CD14-positive monocyte (primary cell): ENCODE results near the gene ACSM5. TPM values are rescaled to one million over a fixed set of nuclear protein-coding genes. Genes with fewer than 3 reads are reported as not detected.

Experiments used
- DNase-seq, 3 donors: peaks; one replicate each; pipeline ENCODE4 v3.0.0-alpha.2; 2011 to 2022
- H2AFZ ChIP-seq: 2 replicates; pipeline ENCODE4 v1.6.0; 2012; ENCODE audit warnings: mild to moderate bottlenecking, low read depth, low read length, inconsistent platforms; ENCODE audit not compliant: insufficient read depth, poor library complexity, severe bottlenecking
- H3K27ac ChIP-seq, 2 donors: 1 replicate in 1 of 2; 2 replicates in 1 of 2; pipeline ENCODE4 v1.5.1; 2012 to 2013; ENCODE audit warnings: low read length in 2 of 2, control low read depth in 1 of 2, inconsistent platforms in 1 of 2, low read depth in 1 of 2, mild to moderate bottlenecking in 1 of 2
- H3K27me3 ChIP-seq, 2 donors: one replicate each; pipeline versions ENCODE4 v1.6.0 to v1.6.1; 2011 to 2013; ENCODE audit warnings: low read length in 2 of 2; ENCODE audit not compliant: control insufficient read depth in 2 of 2, insufficient read depth in 2 of 2
- H3K36me3 ChIP-seq, 2 donors: replicated peaks in 1 of 2; 1 replicate in 1 of 2; 2 replicates in 1 of 2; pipeline versions ENCODE4 v1.5.1 to v1.6.1; 2012 to 2013; ENCODE audit warnings: low read length in 2 of 2, control low read depth in 1 of 2, inconsistent platforms in 1 of 2, mild to moderate bottlenecking in 1 of 2; ENCODE audit not compliant: insufficient read depth in 2 of 2, control insufficient read depth in 1 of 2
- H3K4me1 ChIP-seq, 2 donors: 1 replicate in 1 of 2; 2 replicates in 1 of 2; pipeline versions ENCODE4 v1.5.1 to v1.6.1; 2012 to 2013; ENCODE audit warnings: low read length in 2 of 2, control low read depth in 1 of 2, inconsistent platforms in 1 of 2, mild to moderate bottlenecking in 1 of 2, moderate library complexity in 1 of 2; ENCODE audit not compliant: insufficient read depth in 2 of 2, control insufficient read depth in 1 of 2
- H3K4me2 ChIP-seq: replicated peaks from 2 replicates; pipeline ENCODE3; 2012; ENCODE audit warnings: low read length, moderate library complexity, mild to moderate bottlenecking; ENCODE audit not compliant: poor library complexity, severe bottlenecking; ENCODE audit errors: extremely low read depth
- H3K4me3 ChIP-seq, 3 experiments: fragments of 200-600 bp in 1 of 3; sonication (generic) in 1 of 3; replicated peaks in 1 of 3; 1 replicate in 2 of 3; 2 replicates in 1 of 3; pipeline ENCODE4 v1.5.1; 2011 to 2013; ENCODE audit warnings: low read length in 3 of 3, mild to moderate bottlenecking in 3 of 3, control low read depth in 2 of 3, low read depth in 2 of 3, inconsistent platforms in 1 of 3, moderate library complexity in 1 of 3
- H3K79me2 ChIP-seq: 2 replicates; pipeline ENCODE4 v1.6.0; 2012; ENCODE audit warnings: mild to moderate bottlenecking, control low read depth, inconsistent platforms, low read length, moderate library complexity; ENCODE audit not compliant: insufficient read depth
- H3K9ac ChIP-seq: 2 replicates; pipeline ENCODE4 v1.6.0; 2017; ENCODE audit warnings: low read length, mild to moderate bottlenecking; ENCODE audit not compliant: insufficient read depth, poor library complexity, severe bottlenecking
- H3K9me3 ChIP-seq, 2 donors: replicated peaks in 1 of 2; 1 replicate in 1 of 2; 2 replicates in 1 of 2; pipeline versions ENCODE4 v1.5.1 to v1.6.1; 2012 to 2013; ENCODE audit warnings: low read length in 2 of 2, control low read depth in 1 of 2; ENCODE audit not compliant: control insufficient read depth in 1 of 2, insufficient read depth in 1 of 2
- H4K20me1 ChIP-seq: 2 replicates; pipeline ENCODE4 v1.6.0; 2012; ENCODE audit warnings: mild to moderate bottlenecking, low read length, control low read depth, moderate library complexity; ENCODE audit not compliant: insufficient read depth
- H3K27ac Mint-ChIP-seq, 7 donors: one replicate each; pipeline ENCODE4 v1.8.0; 2020; ENCODE audit warnings: mild to moderate bottlenecking in 7 of 7, mixed read lengths in 7 of 7, moderate library complexity in 6 of 7, inconsistent platforms in 2 of 7
- H3K27me3 Mint-ChIP-seq, 3 donors: one replicate each; pipeline ENCODE4 v1.8.0; 2021 to 2022; ENCODE audit warnings: low read depth in 3 of 3, mild to moderate bottlenecking in 3 of 3, mixed read lengths in 3 of 3, moderate library complexity in 3 of 3, inconsistent platforms in 1 of 3
- H3K36me3 Mint-ChIP-seq, 2 donors: one replicate each; pipeline ENCODE4 v1.8.0; 2020; ENCODE audit warnings: mixed read lengths in 2 of 2, inconsistent platforms in 1 of 2, mild to moderate bottlenecking in 1 of 2
- H3K4me1 Mint-ChIP-seq: one replicate; pipeline ENCODE4 v1.8.0; 2020; ENCODE audit warnings: mild to moderate bottlenecking, mixed read lengths
- H3K4me3 Mint-ChIP-seq, 2 donors: one replicate each; pipeline ENCODE4 v1.8.0; 2020; ENCODE audit warnings: mild to moderate bottlenecking in 2 of 2, mixed read lengths in 2 of 2, moderate library complexity in 1 of 2
- H3K9me3 Mint-ChIP-seq, 7 donors: one replicate each; pipeline ENCODE4 v1.8.0; 2020 to 2022; ENCODE audit warnings: mixed read lengths in 7 of 7, mild to moderate bottlenecking in 6 of 7, moderate library complexity in 6 of 7, inconsistent platforms in 2 of 7
- CTCF ChIP-seq: fragments of 200-600 bp; IDR thresholded peaks from one replicate; pipeline ENCODE4 v1.8.0; 2022; ENCODE audit warnings: antibody characterized with exemption, mild to moderate bottlenecking
- WGBS: methylation state at CpG from one replicate; pipeline ENCODE4 v1.1.5; 2013; ENCODE audit warnings: missing lambda C conversion rate; ENCODE audit not compliant: insufficient coverage; 5-methylcytosine and 5-hydroxymethylcytosine counted together
- intact Hi-C, 2 donors: fragments of 100-400 bp; cut with micrococcal nuclease; formaldehyde crosslinking; loops; one replicate each; pipeline versions ENCODE4 v1.15.0 to v1.15.1; 2023
- polyA plus RNA-seq, 3 donors: library from polyadenylated mRNA; depleted of rRNA in 1 of 3; unstranded in 2 of 3; stranded (reverse) in 1 of 3; fragments of 300-500 nt in 2 of 3; fragments of >200 nt in 1 of 3; fragmentation: Illumina TruSeq in 2 of 3; gene quantifications; 1 replicate in 2 of 3; 2 replicates in 1 of 3; pipeline ENCODE4 v1.2.3, GENCODE V29; 2012 to 2021

Gene ACSM5
- polyA plus RNA-seq, 3 donors = 0.05 to 0.33 (median 0.24) TPM

- Mint-ChIP-seq H3K4me1 (no peaks in the 10 kb centered on the region), H3K4me3 (no peak overlapping the region), H3K36me3 (no peaks in the 10 kb centered on the region), H3K9me3 (no peaks in the 10 kb centered on the region), H3K27ac (no peak overlapping the region), H3K27me3 (peaks cover 7 to 24% (median 8%) of the 10 kb centered on the region in 3 donors)
- intact Hi-C loops = loop anchor here (10.0 kb wide), 1 partner anchor 478 kb away; no protein-coding TSS in a partner anchor
- WGBS = 83% methylated on average over 1 of the region's 7 CpGs
- H3K4me3 ChIP-seq = no peak overlapping the region
- no peak overlapping the region for H3K27ac ChIP-seq
- DNase-seq = no peak
- H3K27me3 ChIP-seq = no peaks in the 10 kb centered on the region
- H3K9me3 ChIP-seq = no peaks in the 10 kb centered on the region
- H3K36me3 ChIP-seq = no peaks in the 10 kb centered on the region
- no peak overlapping the region for H3K9ac ChIP-seq
- H3K4me2 ChIP-seq = no peak overlapping the region
- H4K20me1 ChIP-seq = no peaks in the 10 kb centered on the region
- H3K79me2 ChIP-seq = no peaks in the 10 kb centered on the region
- H2AFZ ChIP-seq = no peak overlapping the region
- TF ChIP-seq CTCF = no peak
- H3K4me1 ChIP-seq = no peaks in the 10 kb centered on the region
These were observed 27.0 kb upstream of the ACSM5 start for GRCh38 chr16:20382202-20382948.

- H3K27ac Mint-ChIP-seq = no peak overlapping the region
- Histone ChIP-seq H3K27ac (no peak overlapping the region), H3K4me3 (no peak overlapping the region), H3K9ac (no peak overlapping the region), H3K27me3 (no peaks in the 10 kb centered on the region), H3K79me2 (no peaks in the 10 kb centered on the region), H4K20me1 (no peaks in the 10 kb centered on the region), H3K9me3 (no peaks in the 10 kb centered on the region), H2AFZ (no peak overlapping the region), H3K4me1 (no peaks in the 10 kb centered on the region), H3K36me3 (no peaks in the 10 kb centered on the region), H3K4me2 (no peak overlapping the region)
- peak; percentile 82 for TF ChIP-seq CTCF
- H3K4me3 Mint-ChIP-seq = no peak overlapping the region
- no peaks in the 10 kb centered on the region for H3K9me3 Mint-ChIP-seq
- no peaks in the 10 kb centered on the region for H3K4me1 Mint-ChIP-seq
- no peaks in the 10 kb centered on the region for H3K36me3 Mint-ChIP-seq
- 19% methylated on average over 5 of the region's 11 CpGs for WGBS
- peak; percentile 6 to 32 (median 21) for DNase-seq
- peaks cover 9 to 29% (median 14%) of the 10 kb centered on the region in 3 donors for H3K27me3 Mint-ChIP-seq
- intact Hi-C loops = loop anchor here (2.0 to 10.0 kb wide), 2 partner anchors 21 to 479 kb away; partner anchors contain the start of gene PDILT (in 1 of the 2)
These were observed 26.0 kb upstream of the ACSM5 start for GRCh38 chr16:20383106-20384029.
